ENCODE results near the gene PPIE. TPM values are rescaled to one million over a fixed set of nuclear protein-coding genes. Genes with fewer than 3 reads are reported as not detected.
"Not testable (repeated sequence)": the region's sequence is repeated elsewhere in the genome, so short reads cannot be mapped to it uniquely, and the experiment has no call there.

The PPIE gene
- total RNA-seq, 4 donors from 2014 or later = 21.5 to 36.9 (median 25.5) TPM

GRCh38 chr1:39759436-39759726 is 20.7 kb downstream of the PPIE start:
- TF ChIP-seq CTCF (IDR thresholded peaks at IDR 0.05) = no peak
- no peak for DNase-seq (ENCODE audit: low spot score in 2 of 2)
- no peak overlapping the region for H3K4me3 ChIP-seq (ENCODE audit: low read depth, poor library complexity, severe bottlenecking)
- intact Hi-C loops (cut with DNase I; ENCODE audit: low total_unique reads) = no loop called here

GRCh38 chr1:39760074-39761008 is 21.7 kb downstream of the PPIE start:
- no peak overlapping the region for H3K4me3 ChIP-seq (ENCODE audit: low read depth, poor library complexity, severe bottlenecking)
- TF ChIP-seq POLR2A (IDR thresholded peaks at IDR 0.05) = no peak
- TF ChIP-seq CTCF (IDR thresholded peaks at IDR 0.05) = no peak
- peak in 1 of 2 donors; percentile 73 for DNase-seq (ENCODE audit: low spot score in 2 of 2)
- 90 to 96% methylated on average over 11 to 16 of the region's 16 CpGs for WGBS, 2 donors
- intact Hi-C loops (cut with DNase I; ENCODE audit: low total_unique reads) = no loop called here

- intact Hi-C loops (cut with DNase I; ENCODE audit: low total_unique reads) = no loop called here
- H3K4me3 ChIP-seq (ENCODE audit: low read depth, poor library complexity, severe bottlenecking) = no peak overlapping the region
- TF ChIP-seq CTCF (IDR thresholded peaks at IDR 0.05) (no peak), POLR2A (IDR thresholded peaks at IDR 0.05) (no peak)
- peak in 1 of 2 donors; percentile 82 for DNase-seq (ENCODE audit: low spot score in 2 of 2)
- 83 to 93% methylated on average over 9 of the region's 9 CpGs for WGBS, 2 donors
Measured at GRCh38 chr1:39761016-39761415, 22.3 kb downstream of the PPIE start.

- intact Hi-C loops (cut with DNase I; ENCODE audit: low total_unique reads) = no loop called here
- DNase-seq (ENCODE audit: low spot score in 2 of 2) = peak in 1 of 2 donors; percentile 76
- WGBS, 2 donors = 72 to 79% methylated on average over 16 of the region's 16 CpGs
- no peak overlapping the region for H3K4me3 ChIP-seq (ENCODE audit: low read depth, poor library complexity, severe bottlenecking)
- TF ChIP-seq POLR2A (IDR thresholded peaks at IDR 0.05) (no peak), CTCF (IDR thresholded peaks at IDR 0.05) (no peak)
Measured at GRCh38 chr1:39761557-39762260, 23.0 kb downstream of the PPIE start.

- TF ChIP-seq CTCF (IDR thresholded peaks at IDR 0.05) = no peak
- TF ChIP-seq POLR2A (IDR thresholded peaks at IDR 0.05) = no peak
- 90 to 91% methylated on average over 29 to 30 of the region's 30 CpGs for WGBS, 2 donors
- intact Hi-C loops (cut with DNase I; ENCODE audit: low total_unique reads) = no loop called here
- peak in 1 of 2 donors; percentile 67 for DNase-seq (ENCODE audit: low spot score in 2 of 2)
- H3K4me3 ChIP-seq (ENCODE audit: low read depth, poor library complexity, severe bottlenecking) = no peak overlapping the region
Measured at GRCh38 chr1:39762550-39763540, 24.2 kb downstream of the PPIE start.

GRCh38 chr1:39763619-39764374 is 25.1 kb downstream of the PPIE start:
- peak in 1 of 2 donors; percentile 78 for DNase-seq (ENCODE audit: low spot score in 2 of 2)
- H3K4me3 ChIP-seq (ENCODE audit: low read depth, poor library complexity, severe bottlenecking); intact Hi-C loops (cut with DNase I; ENCODE audit: low total_unique reads): not testable (repeated sequence)
- 87 to 88% methylated on average over 15 to 17 of the region's 18 CpGs for WGBS, 2 donors

GRCh38 chr1:39764512-39764911 is 25.8 kb downstream of the PPIE start:
- intact Hi-C loops (cut with DNase I; ENCODE audit: low total_unique reads); DNase-seq (ENCODE audit: low spot score in 2 of 2); H3K4me3 ChIP-seq (ENCODE audit: low read depth, poor library complexity, severe bottlenecking): not testable (repeated sequence)
- 55 to 80% methylated on average over 4 to 5 of the region's 19 CpGs for WGBS, 2 donors

- DNase-seq (ENCODE audit: low spot score in 2 of 2); H3K4me3 ChIP-seq (ENCODE audit: low read depth, poor library complexity, severe bottlenecking); intact Hi-C loops (cut with DNase I; ENCODE audit: low total_unique reads): not testable (repeated sequence)
- 40 to 57% methylated on average over 1 of the region's 5 CpGs for WGBS, 2 donors
Measured at GRCh38 chr1:39766466-39766865, 27.8 kb downstream of the PPIE start.

All from lower leg skin (tissue), 4 donors.